Parathyroid adenoma (tissue), 2 donors: ENCODE measurements around the gene FGD3.
"Not testable (repeated sequence)": the region's sequence is repeated elsewhere in the genome, so short reads cannot be mapped to it uniquely, and the experiment has no call there.

Experiments
- H2AFZ ChIP-seq: fragments of 300-600 bp; sonication (generic); one replicate; pipeline ENCODE4 v1.7.0; 2017; ENCODE audit warnings: antibody characterized with exemption, mild to moderate bottlenecking
- H3K27ac ChIP-seq: fragments of 300-600 bp; sonication (generic); one replicate; pipeline ENCODE4 v1.7.0; 2017
- H3K27me3 ChIP-seq: fragments of 300-600 bp; sonication (generic); one replicate; pipeline ENCODE4 v1.7.0; 2017; ENCODE audit warnings: low read length; ENCODE audit not compliant: control insufficient read depth, insufficient read depth
- H3K36me3 ChIP-seq: fragments of 300-600 bp; sonication (generic); one replicate; pipeline ENCODE4 v1.7.0; 2017; ENCODE audit warnings: low read length; ENCODE audit not compliant: control insufficient read depth, insufficient read depth
- H3K4me1 ChIP-seq: fragments of 300-600 bp; sonication (generic); one replicate; pipeline ENCODE4 v1.7.0; 2017; ENCODE audit warnings: control low read depth
- H3K4me2 ChIP-seq: fragments of 300-600 bp; sonication (generic); one replicate; pipeline ENCODE4 v1.7.0; 2017; ENCODE audit warnings: low read length
- H3K4me3 ChIP-seq: fragments of 300-600 bp; sonication (generic); one replicate; pipeline ENCODE4 v1.7.0; 2017; ENCODE audit warnings: low read depth, low read length
- H3K79me2 ChIP-seq: fragments of 300-600 bp; sonication (generic); one replicate; pipeline ENCODE4 v1.7.0; 2017; ENCODE audit warnings: control low read depth
- H3K9ac ChIP-seq: fragments of 300-600 bp; sonication (generic); one replicate; pipeline ENCODE4 v1.7.0; 2017; ENCODE audit warnings: mild to moderate bottlenecking
- H3K9me3 ChIP-seq: fragments of 300-600 bp; sonication (generic); one replicate; pipeline ENCODE4 v1.7.0; 2017; ENCODE audit warnings: low read length; ENCODE audit not compliant: control insufficient read depth
- TF ChIP-seq, protein P1 (sequence below): fragments of 300-600 bp; sonication (generic); IDR thresholded peaks from one replicate; pipeline ENCODE4 v1.7.0; 2017; ENCODE audit warnings: antibody characterized with exemption, mild to moderate bottlenecking
- donor health status: primary hyperparathyroidism.

Gene FGD3

DNA sequence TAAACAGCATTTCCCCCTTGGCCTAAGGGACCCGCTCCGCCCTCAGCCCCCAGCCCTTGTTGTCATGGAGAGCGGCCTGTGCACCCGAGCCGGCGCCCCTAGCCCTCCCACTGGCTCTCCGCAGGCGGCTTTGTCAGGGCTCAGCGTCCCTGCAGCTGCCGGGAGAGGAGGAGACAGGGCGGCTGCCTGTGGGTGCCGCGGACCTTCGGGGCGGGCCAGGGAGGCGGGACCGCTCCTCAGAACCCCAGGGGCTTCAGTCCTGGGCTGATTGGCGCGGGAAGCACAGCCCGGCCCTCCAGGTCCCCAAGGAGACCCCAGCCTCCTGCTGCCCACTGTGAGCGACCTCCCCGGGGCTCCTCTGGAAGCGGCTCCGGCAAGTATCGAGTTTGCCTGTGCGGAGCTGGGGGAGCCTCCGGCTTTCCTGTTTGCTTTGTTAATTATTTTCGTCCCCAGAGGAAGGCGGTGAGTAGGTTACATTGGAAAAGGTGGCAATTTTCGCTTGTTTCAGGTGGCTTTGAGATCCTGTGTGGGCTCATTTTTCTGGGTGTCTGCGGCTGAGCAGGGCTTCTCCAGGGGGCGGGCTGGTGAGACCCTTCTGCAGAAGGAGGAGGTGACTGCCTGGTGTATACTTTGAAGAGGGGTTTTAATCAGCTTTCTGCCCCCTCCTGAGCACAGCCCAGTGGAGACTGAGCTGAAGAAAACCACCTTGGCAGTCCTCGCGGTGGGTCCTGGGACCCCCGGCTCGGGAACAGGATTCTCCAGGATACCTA, at the start of gene FGD3:
FGD3 (plus strand) TSS at position 256 of the 770 bp plus-strand sequence. CDS start 28,734 bp downstream, outside the sequence.
- Histone ChIP-seq H2AFZ (peak within 1 kb of the TSS; percentile 70), H3K4me2 (peak within 1 kb of the TSS; percentile 85), H3K27ac (no peak within 1 kb of the TSS), H3K27me3 (peaks cover 6% of the 10 kb centered on the region), H3K9me3 (no peaks in the 10 kb centered on the region), H3K79me2 (no peaks in the 10 kb centered on the region), H3K36me3 (no peaks in the 10 kb centered on the region), H3K4me1 (no peaks in the 10 kb centered on the region), H3K4me3 (peak within 1 kb of the TSS; percentile 62), H3K9ac (no peak within 1 kb of the TSS)
- TF ChIP-seq, protein P1, sequence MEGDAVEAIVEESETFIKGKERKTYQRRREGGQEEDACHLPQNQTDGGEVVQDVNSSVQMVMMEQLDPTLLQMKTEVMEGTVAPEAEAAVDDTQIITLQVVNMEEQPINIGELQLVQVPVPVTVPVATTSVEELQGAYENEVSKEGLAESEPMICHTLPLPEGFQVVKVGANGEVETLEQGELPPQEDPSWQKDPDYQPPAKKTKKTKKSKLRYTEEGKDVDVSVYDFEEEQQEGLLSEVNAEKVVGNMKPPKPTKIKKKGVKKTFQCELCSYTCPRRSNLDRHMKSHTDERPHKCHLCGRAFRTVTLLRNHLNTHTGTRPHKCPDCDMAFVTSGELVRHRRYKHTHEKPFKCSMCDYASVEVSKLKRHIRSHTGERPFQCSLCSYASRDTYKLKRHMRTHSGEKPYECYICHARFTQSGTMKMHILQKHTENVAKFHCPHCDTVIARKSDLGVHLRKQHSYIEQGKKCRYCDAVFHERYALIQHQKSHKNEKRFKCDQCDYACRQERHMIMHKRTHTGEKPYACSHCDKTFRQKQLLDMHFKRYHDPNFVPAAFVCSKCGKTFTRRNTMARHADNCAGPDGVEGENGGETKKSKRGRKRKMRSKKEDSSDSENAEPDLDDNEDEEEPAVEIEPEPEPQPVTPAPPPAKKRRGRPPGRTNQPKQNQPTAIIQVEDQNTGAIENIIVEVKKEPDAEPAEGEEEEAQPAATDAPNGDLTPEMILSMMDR: no peak

GRCh38 chr9:92905137-92905536, 42.2 kb upstream of the FGD3 start:
- H3K79me2 ChIP-seq, H3K9me3 ChIP-seq, H3K36me3 ChIP-seq, H3K4me1 ChIP-seq, H3K4me2 ChIP-seq, H3K27ac ChIP-seq, H3K4me3 ChIP-seq, H2AFZ ChIP-seq, H3K27me3 ChIP-seq, H3K9ac ChIP-seq: not testable (repeated sequence)

DNA sequence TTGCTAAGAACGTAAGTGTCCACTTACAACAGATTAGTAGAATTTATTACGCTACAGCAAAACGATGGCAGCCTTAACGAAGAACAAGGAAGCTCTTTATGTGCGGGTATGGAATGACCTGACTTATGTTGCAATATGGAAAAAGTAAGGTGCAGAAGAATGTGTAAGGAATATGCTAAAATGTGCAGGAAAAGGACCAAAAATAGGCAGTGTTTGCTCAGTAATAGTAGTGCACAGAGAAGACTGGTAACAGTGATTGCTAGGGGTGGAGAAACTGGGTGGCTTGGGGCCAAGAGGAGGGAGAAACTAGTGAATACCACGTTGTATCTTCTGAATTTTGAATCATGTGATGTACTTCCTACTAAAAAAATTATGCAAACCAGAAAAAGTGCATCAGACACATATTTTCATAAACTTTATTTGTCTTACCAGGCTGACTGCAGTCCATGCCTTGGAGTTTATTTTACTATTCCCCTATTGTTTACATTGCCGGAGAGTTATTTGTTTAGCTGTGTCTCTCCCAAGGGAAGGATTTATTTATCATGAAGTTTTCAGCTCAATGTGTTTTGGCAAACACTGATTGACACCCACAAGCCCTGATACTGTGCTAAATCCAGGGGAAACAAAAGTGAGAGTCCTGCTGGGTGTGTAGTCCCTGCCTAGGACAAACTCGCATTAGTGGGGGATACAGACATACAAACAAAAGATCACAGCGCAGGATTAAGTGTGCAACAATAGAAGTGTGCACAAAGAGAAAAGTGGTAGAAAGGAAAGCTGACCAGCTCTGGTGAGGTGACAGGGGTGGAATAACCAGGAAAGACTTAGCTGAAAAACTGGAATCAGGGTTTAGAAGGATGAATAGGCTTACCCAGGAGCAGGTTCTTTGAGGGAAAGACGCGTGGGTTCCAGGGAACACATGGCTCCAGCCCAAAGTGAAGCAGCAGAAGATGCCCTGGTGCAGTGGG, 35.5 kb upstream of the FGD3 start:
- no peak overlapping the region for H2AFZ ChIP-seq
- H3K4me3 ChIP-seq: no peak overlapping the region
- no peak overlapping the region for H3K4me2 ChIP-seq
- no peak overlapping the region for H3K9ac ChIP-seq
- H3K27ac ChIP-seq: no peak overlapping the region
- no peaks in the 10 kb centered on the region for H3K4me1 ChIP-seq
- TF ChIP-seq, protein P1: no peak
- no peaks in the 10 kb centered on the region for H3K79me2 ChIP-seq
- H3K27me3 ChIP-seq: no peaks in the 10 kb centered on the region
- H3K9me3 ChIP-seq: no peaks in the 10 kb centered on the region
- H3K36me3 ChIP-seq: no peaks in the 10 kb centered on the region

DNA sequence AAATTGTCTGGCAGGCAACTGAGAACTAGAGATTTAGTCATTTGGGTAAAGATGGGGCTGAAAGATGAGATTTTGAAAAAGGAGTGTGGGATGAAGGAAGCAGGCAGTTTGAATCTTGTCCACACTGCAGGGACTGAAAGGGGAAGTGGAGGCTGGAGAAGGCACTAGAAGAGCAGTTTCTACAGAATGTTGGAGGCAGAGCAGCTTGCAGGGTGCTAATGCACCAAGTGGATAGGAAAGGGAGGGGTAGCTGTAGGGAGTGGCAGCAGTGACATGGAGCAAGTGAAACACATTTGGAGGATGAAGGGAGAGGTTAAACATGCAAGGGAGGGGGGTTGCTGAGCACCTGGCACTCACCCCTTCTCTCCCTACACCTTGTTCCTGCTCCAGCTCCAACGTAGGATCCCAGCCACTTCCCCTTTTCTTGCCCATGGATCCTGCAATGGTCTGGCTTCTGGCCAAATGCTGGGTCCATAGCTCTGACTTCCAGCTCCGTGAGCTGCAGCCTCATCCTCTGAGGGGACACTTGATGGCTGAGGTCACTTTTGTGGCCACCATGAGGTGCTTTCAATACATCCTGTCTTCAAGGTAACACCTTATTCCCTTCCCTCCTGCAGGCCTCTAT, 30.0 kb upstream of the FGD3 start:
- H3K4me1 ChIP-seq: no peaks in the 10 kb centered on the region

More for the DNA sequence above, 30.0 kb upstream of the FGD3 start:
- H3K4me2 ChIP-seq: no peak overlapping the region
- no peak overlapping the region for H3K27ac ChIP-seq
- TF ChIP-seq, protein P1: no peak
- H3K79me2 ChIP-seq: no peaks in the 10 kb centered on the region
- H3K27me3 ChIP-seq: no peaks in the 10 kb centered on the region
- no peak overlapping the region for H3K9ac ChIP-seq
- no peaks in the 10 kb centered on the region for H3K9me3 ChIP-seq
- no peak overlapping the region for H3K4me3 ChIP-seq
- H2AFZ ChIP-seq: no peak overlapping the region
- H3K36me3 ChIP-seq: no peaks in the 10 kb centered on the region
